Osteoblast (primary cell): ENCODE results near the gene MEGF11. TPM values are rescaled to one million over a fixed set of nuclear protein-coding genes. Genes with fewer than 3 reads are reported as not detected.

Experiments
- DNase-seq: peaks from one replicate; pipeline ENCODE4 v3.0.0; 2011; ENCODE audit warnings: low spot score, mixed read lengths; ENCODE audit not compliant: insufficient read length; ENCODE audit errors: missing footprints
- H2AFZ ChIP-seq: 2 replicates; pipeline ENCODE4 v1.6.0; 2011; ENCODE audit warnings: mild to moderate bottlenecking, low read length
- H3K27ac ChIP-seq: 2 replicates; pipeline ENCODE4 v1.5.1; 2011; ENCODE audit warnings: mild to moderate bottlenecking, low read depth, low read length, moderate library complexity
- H3K27me3 ChIP-seq: 2 replicates; pipeline ENCODE4 v1.6.0; 2012; ENCODE audit warnings: mild to moderate bottlenecking, control low read depth, inconsistent platforms, low read length, moderate library complexity; ENCODE audit not compliant: insufficient read depth
- H3K36me3 ChIP-seq: 2 replicates; pipeline ENCODE4 v1.5.1; 2011; ENCODE audit warnings: mild to moderate bottlenecking, low read length, control low read depth, moderate library complexity; ENCODE audit not compliant: insufficient read depth
- H3K4me1 ChIP-seq: 2 replicates; pipeline ENCODE4 v1.5.1; 2011; ENCODE audit warnings: mild to moderate bottlenecking, low read length, control low read depth, moderate library complexity; ENCODE audit not compliant: insufficient read depth
- H3K4me2 ChIP-seq: 2 replicates; pipeline ENCODE4 v1.6.0; 2011; ENCODE audit warnings: mild to moderate bottlenecking, low read length; ENCODE audit not compliant: insufficient read depth
- H3K4me3 ChIP-seq: fragments of 200-600 bp; sonication (generic); 3 replicates; pipeline ENCODE4 v1.5.1; 2012; ENCODE audit warnings: mild to moderate bottlenecking, low read length, inconsistent platforms; ENCODE audit not compliant: insufficient read depth
- H3K79me2 ChIP-seq: 2 replicates; pipeline ENCODE4 v1.6.0; 2012; ENCODE audit warnings: mild to moderate bottlenecking, low read length, control low read depth, inconsistent platforms; ENCODE audit not compliant: insufficient read depth
- H3K9me3 ChIP-seq: 2 replicates; pipeline ENCODE4 v1.5.1; 2011; ENCODE audit warnings: low read depth, low read length, control low read depth
- H4K20me1 ChIP-seq: 2 replicates; pipeline ENCODE4 v1.6.0; 2012; ENCODE audit warnings: mild to moderate bottlenecking, low read length, control low read depth; ENCODE audit not compliant: insufficient read depth
- CTCF ChIP-seq: IDR thresholded peaks from 2 replicates; pipeline ENCODE4 v1.5.1; 2011; ENCODE audit warnings: mild to moderate bottlenecking, low read depth, low read length, moderate library complexity; ENCODE audit errors: extremely low read depth
- total RNA-seq: library from RNA; depleted of rRNA; stranded (reverse); fragments of >200 nt; gene quantifications from 2 replicates; pipeline ENCODE4 v1.2.3, GENCODE V29; 2012

The MEGF11 gene
- total RNA-seq, 1 donor: not detected

- Histone ChIP-seq H3K4me2 (no peak overlapping the region), H3K36me3 (no peaks in the 10 kb centered on the region), H3K27ac (no peak overlapping the region), H3K4me1 (no peaks in the 10 kb centered on the region), H3K79me2 (no peaks in the 10 kb centered on the region), H2AFZ (no peak overlapping the region), H3K27me3 (peaks cover 11% of the 10 kb centered on the region), H4K20me1 (no peaks in the 10 kb centered on the region), H3K4me3 (no peak overlapping the region), H3K9me3 (no peaks in the 10 kb centered on the region)
- no peak for DNase-seq
- TF ChIP-seq CTCF: no peak
These were observed 236.6 kb downstream of the MEGF11 start for GRCh38 chr15:66017000-66017399.

GRCh38 chr15:66016199-66016598, 237.4 kb downstream of the MEGF11 start:
- H3K27ac ChIP-seq: no peak overlapping the region
- DNase-seq: no peak
- no peaks in the 10 kb centered on the region for H3K9me3 ChIP-seq
- no peaks in the 10 kb centered on the region for H3K36me3 ChIP-seq
- H3K4me1 ChIP-seq: no peaks in the 10 kb centered on the region
- no peak overlapping the region for H3K4me2 ChIP-seq
- peaks cover 7% of the 10 kb centered on the region for H3K27me3 ChIP-seq
- H4K20me1 ChIP-seq: no peaks in the 10 kb centered on the region
- no peak overlapping the region for H3K4me3 ChIP-seq
- H2AFZ ChIP-seq: no peak overlapping the region
- TF ChIP-seq CTCF: no peak
- H3K79me2 ChIP-seq: no peaks in the 10 kb centered on the region

- H3K4me3 ChIP-seq: no peak overlapping the region
- H3K27me3 ChIP-seq: peaks cover 6% of the 10 kb centered on the region
- H3K79me2 ChIP-seq: no peaks in the 10 kb centered on the region
- H3K9me3 ChIP-seq: no peaks in the 10 kb centered on the region
- no peaks in the 10 kb centered on the region for H4K20me1 ChIP-seq
- H3K4me1 ChIP-seq: no peaks in the 10 kb centered on the region
- TF ChIP-seq CTCF: no peak
- no peak overlapping the region for H2AFZ ChIP-seq
- H3K27ac ChIP-seq: no peak overlapping the region
- H3K4me2 ChIP-seq: no peak overlapping the region
- no peaks in the 10 kb centered on the region for H3K36me3 ChIP-seq
- DNase-seq: no peak
These were observed 238.8 kb downstream of the MEGF11 start for GRCh38 chr15:66014635-66015182.

- no peaks in the 10 kb centered on the region for H3K36me3 ChIP-seq
- H3K4me2 ChIP-seq: no peak overlapping the region
- H3K9me3 ChIP-seq: no peaks in the 10 kb centered on the region
- H3K4me3 ChIP-seq: no peak overlapping the region
- TF ChIP-seq CTCF: no peak
- no peaks in the 10 kb centered on the region for H3K4me1 ChIP-seq
- no peak overlapping the region for H2AFZ ChIP-seq
- no peaks in the 10 kb centered on the region for H3K79me2 ChIP-seq
- no peaks in the 10 kb centered on the region for H3K27me3 ChIP-seq
- H4K20me1 ChIP-seq: no peaks in the 10 kb centered on the region
- no peak for DNase-seq
- H3K27ac ChIP-seq: no peak overlapping the region
These were observed 239.5 kb downstream of the MEGF11 start for GRCh38 chr15:66014022-66014421.
